ENCODE data around the gene FGFR2. TPM values are rescaled to one million over a fixed set of nuclear protein-coding genes. Genes with fewer than 3 reads are reported as not detected.

Gene FGFR2
- polyA plus RNA-seq, 1 experiment: not detected

DNA sequence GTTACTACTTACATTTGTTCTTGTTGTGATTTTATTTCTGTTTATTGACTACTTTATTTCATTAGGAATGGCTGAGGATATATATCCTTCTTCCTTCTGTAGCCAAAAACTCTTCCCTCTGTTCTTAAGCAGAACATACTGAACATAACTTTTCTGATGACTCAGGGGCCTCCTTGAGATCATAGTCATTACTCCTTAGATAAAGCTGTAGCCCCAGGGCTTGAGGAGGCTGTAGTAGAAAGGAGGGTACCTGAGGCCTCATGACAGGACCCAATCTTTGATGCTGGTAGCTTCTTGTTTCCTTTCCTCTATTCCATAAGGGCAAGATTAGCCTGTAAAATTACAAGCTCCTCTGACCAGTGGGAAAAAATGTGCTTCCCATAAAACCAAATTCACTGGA is 41.2 kb upstream of the FGFR2 start:
- POLR2A ChIA-PET: no interaction called here
- no peak for DNase-seq (ENCODE audit: low read depth, low spot score)
- CTCF ChIA-PET: no interaction called here
- Histone ChIP-seq H3K9me3 (ENCODE audit: control insufficient read depth, insufficient read depth, low read length) (peaks cover 13% of the 10 kb centered on the region), H3K27me3 (ENCODE audit: control insufficient read depth, insufficient read depth, low read length) (no peaks in the 10 kb centered on the region), H3K27ac (ENCODE audit: low read depth, low read length) (no peak overlapping the region), H3K4me3 (ENCODE audit: low read depth, low read length) (no peak overlapping the region)
- no peak for TF ChIP-seq CTCF (IDR thresholded peaks at IDR 0.05; ENCODE audit: low read depth, low read length)

DNA sequence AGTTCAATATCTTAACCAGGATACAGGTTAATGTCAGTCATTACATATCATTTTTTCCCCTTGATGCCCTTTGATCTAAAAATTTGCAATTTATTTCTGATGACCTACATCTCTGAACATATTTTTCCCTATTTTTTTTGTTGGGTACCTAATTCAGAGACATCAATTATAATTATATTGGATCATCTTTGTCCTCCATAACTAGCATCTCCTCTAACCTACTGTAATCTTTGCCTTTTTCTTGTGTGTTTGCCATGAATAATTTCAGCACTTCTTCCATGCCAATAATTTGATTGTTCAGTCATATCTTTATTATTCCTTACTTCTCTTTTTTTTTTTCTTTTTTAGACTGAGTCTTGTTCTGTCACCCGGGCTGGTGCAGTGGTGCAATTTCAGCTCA is 39.2 kb upstream of the FGFR2 start:
- Histone ChIP-seq H3K27me3 (ENCODE audit: control insufficient read depth, insufficient read depth, low read length) (no peaks in the 10 kb centered on the region), H3K27ac (ENCODE audit: low read depth, low read length) (no peak overlapping the region), H3K9me3 (ENCODE audit: control insufficient read depth, insufficient read depth, low read length) (peaks cover under 1% of the 10 kb centered on the region; the same call in 1 of the 2 replicates), H3K4me3 (ENCODE audit: low read depth, low read length) (no peak overlapping the region)
- no peak for DNase-seq (ENCODE audit: low read depth, low spot score)
- ChIA-PET CTCF (no interaction called here), POLR2A (no interaction called here)
- TF ChIP-seq CTCF (IDR thresholded peaks at IDR 0.05; ENCODE audit: low read depth, low read length): no peak

DNA sequence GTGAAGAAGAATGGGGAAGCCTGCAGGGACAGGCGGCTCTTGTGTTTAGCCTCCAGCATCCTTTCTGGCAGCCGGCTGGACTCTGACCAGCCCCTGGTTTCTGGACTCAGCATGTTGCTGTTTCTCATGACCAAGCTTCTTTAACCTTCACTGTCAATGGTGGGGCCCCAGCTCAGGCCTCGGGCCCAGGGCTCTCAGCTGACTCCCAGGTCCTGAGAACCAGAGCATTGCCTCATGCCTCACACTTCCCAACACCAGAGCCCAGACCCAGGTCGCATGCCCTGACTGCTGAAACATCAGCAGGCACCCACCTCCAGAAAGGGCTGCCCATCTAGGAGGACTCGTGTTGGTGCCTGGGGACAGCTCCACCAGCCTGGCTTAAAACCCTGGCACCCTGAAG is 34.8 kb upstream of the FGFR2 start:
- H3K9me3 ChIP-seq (ENCODE audit: control insufficient read depth, insufficient read depth, low read length): no peaks in the 10 kb centered on the region; the same call in 1 of the 2 replicates
- POLR2A ChIA-PET: no interaction called here
- TF ChIP-seq CTCF (IDR thresholded peaks at IDR 0.05; ENCODE audit: low read depth, low read length): no peak
- no peak overlapping the region for H3K27ac ChIP-seq (ENCODE audit: low read depth, low read length)
- no peak for DNase-seq (ENCODE audit: low read depth, low spot score)
- no peaks in the 10 kb centered on the region for H3K27me3 ChIP-seq (ENCODE audit: control insufficient read depth, insufficient read depth, low read length)
- CTCF ChIA-PET: no interaction called here
- H3K4me3 ChIP-seq (ENCODE audit: low read depth, low read length): no peak overlapping the region

- no peak for TF ChIP-seq CTCF (IDR thresholded peaks at IDR 0.05; ENCODE audit: low read depth, low read length)
- CTCF ChIA-PET: no interaction called here
- H3K4me3 ChIP-seq (ENCODE audit: low read depth, low read length): no peak overlapping the region
- H3K27ac ChIP-seq (ENCODE audit: low read depth, low read length): no peak overlapping the region
- peaks cover under 1% of the 10 kb centered on the region; the same call in 1 of the 2 replicates for H3K9me3 ChIP-seq (ENCODE audit: control insufficient read depth, insufficient read depth, low read length)
- POLR2A ChIA-PET: no interaction called here
- no peaks in the 10 kb centered on the region for H3K27me3 ChIP-seq (ENCODE audit: control insufficient read depth, insufficient read depth, low read length)
- no peak for DNase-seq (ENCODE audit: low read depth, low spot score)
Measured at GRCh38 chr10:121631365-121632029, 33.3 kb upstream of the FGFR2 start.

DNA sequence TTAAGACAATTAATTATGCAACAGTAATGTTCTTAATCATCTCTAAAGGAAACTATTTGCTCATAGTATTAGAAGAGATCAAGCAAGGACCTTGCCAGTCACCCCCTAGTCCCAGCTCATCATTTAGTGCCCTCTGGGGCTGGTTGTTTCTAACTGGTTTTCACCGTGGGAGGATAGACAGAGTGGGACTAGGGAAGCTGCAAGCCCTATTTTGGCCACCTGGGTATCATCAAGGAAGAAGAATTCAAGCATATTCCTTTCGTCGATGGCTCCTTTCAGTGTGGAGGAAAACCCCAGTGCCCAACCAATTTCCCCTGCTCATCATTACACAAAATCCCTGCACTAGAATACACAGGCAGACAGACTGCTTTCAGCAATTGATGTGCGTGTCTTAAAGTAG is 30.6 kb upstream of the FGFR2 start:
- ChIA-PET POLR2A (no interaction called here), CTCF (no interaction called here)
- H3K9me3 ChIP-seq (ENCODE audit: control insufficient read depth, insufficient read depth, low read length): peaks cover 3% of the 10 kb centered on the region; the same call in 1 of the 2 replicates
- no peak for TF ChIP-seq CTCF (IDR thresholded peaks at IDR 0.05; ENCODE audit: low read depth, low read length)
- no peak overlapping the region for H3K27ac ChIP-seq (ENCODE audit: low read depth, low read length)
- no peak for DNase-seq (ENCODE audit: low read depth, low spot score)
- no peak overlapping the region for H3K4me3 ChIP-seq (ENCODE audit: low read depth, low read length)
- no peaks in the 10 kb centered on the region for H3K27me3 ChIP-seq (ENCODE audit: control insufficient read depth, insufficient read depth, low read length)
